NCI-H1694 (cell line): ENCODE results near the gene RNU1-3.
"Not testable (repeated sequence)": the region's sequence is repeated elsewhere in the genome, so short reads cannot be mapped to it uniquely, and the experiment has no call there.

Experiments
- DNase-seq: peaks from one replicate; lab custom pipeline; 2025; lab: John Stamatoyannopoulos, UW

Gene RNU1-3

GRCh38 chr1:16636551-16637195 lies 30.1 kb downstream of the RNU1-3 start:
- not testable (repeated sequence) for DNase-seq

GRCh38 chr1:16635959-16636358 lies 30.8 kb downstream of the RNU1-3 start:
- DNase-seq = not testable (repeated sequence)

- not testable (repeated sequence) for DNase-seq
Measured at GRCh38 chr1:16633540-16634282, 33.0 kb downstream of the RNU1-3 start.

- DNase-seq = not testable (repeated sequence)
Measured at GRCh38 chr1:16632044-16632850, 34.5 kb downstream of the RNU1-3 start.

GRCh38 chr1:16631248-16632043 lies 35.3 kb downstream of the RNU1-3 start:
- DNase-seq = no peak

- DNase-seq = no peak
Measured at GRCh38 chr1:16630661-16631247, 36.0 kb downstream of the RNU1-3 start.

GRCh38 chr1:16629916-16630530 lies 36.7 kb downstream of the RNU1-3 start:
- not testable (repeated sequence) for DNase-seq

- DNase-seq = no peak
Measured at GRCh38 chr1:16628361-16629111, 38.2 kb downstream of the RNU1-3 start.

GRCh38 chr1:16626409-16626983 lies 40.3 kb downstream of the RNU1-3 start:
- DNase-seq = not testable (repeated sequence)

GRCh38 chr1:16625497-16626408 lies 41.0 kb downstream of the RNU1-3 start:
- no peak for DNase-seq

GRCh38 chr1:16623812-16624719 lies 42.7 kb downstream of the RNU1-3 start:
- not testable (repeated sequence) for DNase-seq

- not testable (repeated sequence) for DNase-seq
Measured at GRCh38 chr1:16623337-16623736, 43.4 kb downstream of the RNU1-3 start.

- not testable (repeated sequence) for DNase-seq
Measured at GRCh38 chr1:16621681-16622315, 45.0 kb downstream of the RNU1-3 start.

- no peak for DNase-seq
Measured at GRCh38 chr1:16621300-16621658, 45.5 kb downstream of the RNU1-3 start.

- not testable (repeated sequence) for DNase-seq
Measured at GRCh38 chr1:16619803-16620501, 46.8 kb downstream of the RNU1-3 start.

GRCh38 chr1:16618719-16619118 lies 48.0 kb downstream of the RNU1-3 start:
- no peak for DNase-seq
